Brain microvascular endothelial cell (primary cell): ENCODE measurements around the gene SCN3A.

ENCODE experiments used
- DNase-seq: peaks from one replicate; pipeline ENCODE4 v3.0.0-alpha.2; 2020
- H3K27ac ChIP-seq: fragments of 250-450 bp; sonication (Bioruptor Pico); 2 replicates; pipeline ENCODE4 v1.5.1; 2020; ENCODE audit warnings: mild to moderate bottlenecking, moderate library complexity
- H3K27me3 ChIP-seq: fragments of 250-450 bp; sonication (Bioruptor Pico); replicated peaks from 2 replicates; pipeline ENCODE4 v1.5.1; 2020; ENCODE audit warnings: mild to moderate bottlenecking
- H3K36me3 ChIP-seq: fragments of 250-450 bp; sonication (Bioruptor Pico); replicated peaks from 2 replicates; pipeline ENCODE4 v1.5.1; 2020; ENCODE audit warnings: mild to moderate bottlenecking
- H3K4me3 ChIP-seq: 2 replicates; pipeline ENCODE4 v1.5.1; 2011; ENCODE audit warnings: low read depth, mild to moderate bottlenecking, control low read depth, low read length, moderate library complexity
- in situ Hi-C: cut with HindIII; loops from 2 replicates; pipeline ENCODE4 v1.10.0; 2017; ENCODE audit warnings: low sequenced_read_pairs, low pct_ligation_motif_present
- TF ChIP-seq, protein P1 (sequence below): IDR thresholded peaks from 2 replicates; pipeline ENCODE4 v1.5.1; 2011; ENCODE audit warnings: low read depth, mild to moderate bottlenecking, moderate library complexity, low read length, control low read depth, inconsistent platforms; ENCODE audit errors: missing control alignments

SCN3A gene

DNA sequence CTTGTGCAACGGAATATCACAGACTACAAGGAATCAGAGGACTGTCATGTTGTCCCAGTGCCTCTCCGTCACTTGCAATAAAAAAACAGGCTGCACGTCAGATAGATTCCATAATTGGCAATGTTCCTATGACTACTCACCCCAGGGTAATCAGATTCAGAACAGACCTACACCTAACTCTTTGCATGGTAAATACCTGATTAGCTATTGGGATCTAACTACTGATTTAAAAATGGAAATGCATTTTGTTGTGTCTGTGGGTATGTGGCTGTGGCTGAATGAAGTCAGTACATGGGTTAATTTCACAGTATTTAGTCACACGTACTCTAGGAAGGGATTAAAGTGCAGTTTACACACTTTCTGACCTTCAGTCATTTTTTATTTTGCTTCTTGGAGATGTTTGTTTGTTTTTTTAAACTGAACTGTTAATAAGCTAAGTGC lies 91.7 kb downstream of the SCN3A start:
- Histone ChIP-seq H3K27me3 (no peaks in the 10 kb centered on the region), H3K27ac (no peak overlapping the region), H3K4me3 (no peak overlapping the region), H3K36me3 (no peaks in the 10 kb centered on the region)
- DNase-seq, result no peak
- in situ Hi-C loops, result no loop called here
- TF ChIP-seq, protein P1, sequence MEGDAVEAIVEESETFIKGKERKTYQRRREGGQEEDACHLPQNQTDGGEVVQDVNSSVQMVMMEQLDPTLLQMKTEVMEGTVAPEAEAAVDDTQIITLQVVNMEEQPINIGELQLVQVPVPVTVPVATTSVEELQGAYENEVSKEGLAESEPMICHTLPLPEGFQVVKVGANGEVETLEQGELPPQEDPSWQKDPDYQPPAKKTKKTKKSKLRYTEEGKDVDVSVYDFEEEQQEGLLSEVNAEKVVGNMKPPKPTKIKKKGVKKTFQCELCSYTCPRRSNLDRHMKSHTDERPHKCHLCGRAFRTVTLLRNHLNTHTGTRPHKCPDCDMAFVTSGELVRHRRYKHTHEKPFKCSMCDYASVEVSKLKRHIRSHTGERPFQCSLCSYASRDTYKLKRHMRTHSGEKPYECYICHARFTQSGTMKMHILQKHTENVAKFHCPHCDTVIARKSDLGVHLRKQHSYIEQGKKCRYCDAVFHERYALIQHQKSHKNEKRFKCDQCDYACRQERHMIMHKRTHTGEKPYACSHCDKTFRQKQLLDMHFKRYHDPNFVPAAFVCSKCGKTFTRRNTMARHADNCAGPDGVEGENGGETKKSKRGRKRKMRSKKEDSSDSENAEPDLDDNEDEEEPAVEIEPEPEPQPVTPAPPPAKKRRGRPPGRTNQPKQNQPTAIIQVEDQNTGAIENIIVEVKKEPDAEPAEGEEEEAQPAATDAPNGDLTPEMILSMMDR, result no peak

DNA sequence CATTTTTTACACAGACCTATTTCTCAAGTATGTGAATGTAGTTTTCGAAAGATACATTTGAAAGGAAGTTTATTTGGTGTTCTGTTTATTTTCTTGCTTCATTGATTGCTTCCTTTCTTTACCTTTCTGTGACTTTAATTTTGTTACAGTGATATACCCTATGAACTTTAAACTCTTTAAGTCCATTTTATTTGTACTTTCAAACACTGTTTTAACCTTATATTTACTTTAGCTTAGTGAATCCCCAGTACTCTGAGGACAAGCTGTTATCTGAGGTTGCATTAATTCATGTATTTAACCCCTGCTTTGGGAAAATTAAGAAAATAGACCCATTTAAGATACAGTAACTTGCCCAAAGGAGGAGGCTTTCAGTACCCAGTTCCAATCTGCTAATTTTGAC lies 93.5 kb downstream of the SCN3A start:
- TF ChIP-seq, protein P1, result no peak
- DNase-seq, result no peak
- Histone ChIP-seq H3K36me3 (no peaks in the 10 kb centered on the region), H3K27ac (no peak overlapping the region), H3K4me3 (no peak overlapping the region), H3K27me3 (no peaks in the 10 kb centered on the region)
- in situ Hi-C loops, result no loop called here

DNA sequence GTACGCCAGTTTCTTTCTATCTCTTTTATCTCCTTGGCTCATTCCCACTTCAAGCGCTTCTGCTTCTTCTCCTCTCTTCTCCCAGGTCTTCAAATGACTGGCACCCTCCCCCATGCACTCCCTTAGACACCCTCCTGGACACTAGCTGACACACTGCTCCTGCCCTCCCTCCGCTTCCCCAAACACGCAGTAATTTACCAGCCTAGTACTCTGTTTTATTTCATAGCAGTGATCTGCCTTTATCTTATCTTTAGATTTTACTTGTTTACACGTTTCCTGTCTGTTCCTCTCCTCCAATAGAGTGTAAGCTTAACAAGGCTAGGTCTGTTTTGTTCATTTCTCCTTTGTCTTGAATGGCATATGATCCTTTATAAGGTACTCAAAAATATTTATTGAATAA lies 93.9 kb downstream of the SCN3A start:
- DNase-seq, result no peak
- Histone ChIP-seq H3K36me3 (no peaks in the 10 kb centered on the region), H3K27me3 (no peaks in the 10 kb centered on the region), H3K27ac (no peak overlapping the region), H3K4me3 (no peak overlapping the region)
- TF ChIP-seq, protein P1, result no peak
- in situ Hi-C loops, result no loop called here

DNA sequence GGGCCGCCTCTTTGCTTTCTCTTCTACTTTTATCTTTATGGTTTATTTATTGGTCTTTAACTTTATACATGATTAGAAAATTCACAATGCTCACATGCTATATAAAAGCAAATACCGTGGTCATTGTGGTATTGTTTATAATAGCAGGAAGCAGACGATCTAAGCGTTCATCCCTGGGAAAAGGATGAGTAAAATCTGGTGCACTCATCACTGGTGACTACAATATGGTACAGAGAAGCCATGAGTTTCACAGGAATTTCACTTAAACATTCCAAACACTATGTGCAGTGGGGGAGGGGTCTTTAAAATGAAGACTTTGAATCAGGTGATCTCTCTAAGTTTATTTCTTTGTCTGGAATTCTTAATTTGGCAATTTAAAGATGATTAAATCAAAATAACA lies 97.9 kb downstream of the SCN3A start:
- Histone ChIP-seq H3K27me3 (no peaks in the 10 kb centered on the region), H3K4me3 (no peak overlapping the region), H3K27ac (no peak overlapping the region), H3K36me3 (no peaks in the 10 kb centered on the region)
- peak; percentile 11 for DNase-seq
- TF ChIP-seq, protein P1, result no peak
- in situ Hi-C loops, result no loop called here

DNA sequence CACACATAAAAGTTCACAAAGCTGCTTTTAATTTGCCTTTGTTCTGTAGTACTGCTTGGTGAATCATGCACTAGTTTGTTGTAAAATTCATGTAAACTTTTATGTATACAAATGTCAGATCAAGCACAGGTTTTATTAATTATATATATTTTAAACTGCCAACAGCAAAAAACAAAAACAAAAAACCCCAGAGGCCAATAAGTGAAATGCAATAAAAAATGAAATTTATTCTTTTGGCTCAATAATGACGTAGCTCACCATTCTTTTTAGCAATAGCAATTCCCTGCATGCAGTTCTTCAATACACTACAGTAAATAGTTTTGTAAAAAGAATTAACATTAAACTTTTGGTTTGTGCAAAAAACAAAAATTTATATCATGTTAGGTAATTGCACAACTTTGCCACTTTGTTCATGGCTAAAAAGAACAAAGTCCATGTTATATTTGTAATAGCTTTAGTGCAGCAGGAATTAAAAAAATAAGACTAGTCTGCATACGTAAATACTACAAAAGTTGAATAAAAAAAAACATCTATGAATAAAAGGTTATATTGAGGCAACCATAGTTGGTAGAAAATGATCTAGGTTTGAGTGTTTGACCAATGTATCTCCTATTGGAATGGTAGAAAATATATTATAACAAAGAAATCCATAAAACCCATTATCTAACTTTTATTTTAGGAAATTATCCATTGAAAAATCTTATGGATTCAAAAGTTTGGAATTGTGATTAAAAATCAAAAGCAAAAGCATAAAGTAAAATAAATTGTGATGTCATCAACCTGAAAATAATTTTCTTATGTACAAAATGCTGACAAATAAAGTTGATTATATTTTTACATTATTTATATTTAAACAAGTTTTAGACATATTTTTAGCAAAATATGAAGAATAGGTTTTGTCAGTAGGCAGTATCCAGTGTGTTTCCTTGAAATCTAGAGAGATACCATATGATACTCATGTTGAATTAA lies 115.6 kb downstream of the SCN3A start:
- in situ Hi-C loops, result no loop called here
- Histone ChIP-seq H3K27me3 (no peaks in the 10 kb centered on the region), H3K4me3 (no peak overlapping the region), H3K36me3 (no peaks in the 10 kb centered on the region), H3K27ac (no peak overlapping the region)
- TF ChIP-seq, protein P1, result no peak
- DNase-seq, result no peak
